Fibroblast of the conjunctiva (primary cell): ENCODE results near the gene ZDHHC8.
A peak's percentile ranks its signal among the peaks of the same experiment; 100 is the strongest.

Source experiments
- DNase-seq: peaks from one replicate; pipeline ENCODE4 v3.0.0-alpha.2; 2010; ENCODE audit warnings: low read depth

Gene ZDHHC8

GRCh38 chr22:20114506-20115475, 16.8 kb upstream of the ZDHHC8 start:
- no peak for DNase-seq

GRCh38 chr22:20115691-20116375, 15.8 kb upstream of the ZDHHC8 start, which contains the start of gene RANBP1:
RANBP1 (plus strand) TSS chr22:20116104; CDS start chr22:20116185, 81 bp downstream.
- DNase-seq: no peak

GRCh38 chr22:20116376-20116950, 15.1 kb upstream of the ZDHHC8 start:
- no peak for DNase-seq

- DNase-seq: peak; percentile 95
These were observed 14.5 kb upstream of the ZDHHC8 start, which contains the start of gene TRMT2A for GRCh38 chr22:20116951-20117632. TRMT2A (minus strand) TSS chr22:20117226; CDS start chr22:20116906, 320 bp downstream.

GRCh38 chr22:20117633-20118299, 13.8 kb upstream of the ZDHHC8 start:
- DNase-seq: no peak

- DNase-seq: no peak
These were observed 13.1 kb upstream of the ZDHHC8 start for GRCh38 chr22:20118300-20119020.

- no peak for DNase-seq
These were observed 9.7 kb upstream of the ZDHHC8 start for GRCh38 chr22:20121856-20122415.

GRCh38 chr22:20123366-20124082, 8.1 kb upstream of the ZDHHC8 start:
- DNase-seq: no peak

GRCh38 chr22:20124083-20124787, 7.4 kb upstream of the ZDHHC8 start:
- no peak for DNase-seq

GRCh38 chr22:20125201-20126174, 6.1 kb upstream of the ZDHHC8 start:
- no peak for DNase-seq

- no peak for DNase-seq
These were observed 5.1 kb upstream of the ZDHHC8 start for GRCh38 chr22:20126284-20127029.

GRCh38 chr22:20127318-20127868, 4.2 kb upstream of the ZDHHC8 start:
- no peak for DNase-seq

GRCh38 chr22:20127869-20128618, 3.6 kb upstream of the ZDHHC8 start:
- no peak for DNase-seq

GRCh38 chr22:20128619-20128901, 3.0 kb upstream of the ZDHHC8 start:
- DNase-seq: no peak

- DNase-seq: no peak
These were observed 2.5 kb upstream of the ZDHHC8 start for GRCh38 chr22:20128902-20129746.

GRCh38 chr22:20129747-20130014, 1.9 kb upstream of the ZDHHC8 start:
- no peak for DNase-seq
